ENCODE results near the gene SHD. TPM values are rescaled to one million over a fixed set of nuclear protein-coding genes. Genes with fewer than 3 reads are reported as not detected.

The SHD gene
- total RNA-seq, 1 donor from 2014 or later: not detected

DNA sequence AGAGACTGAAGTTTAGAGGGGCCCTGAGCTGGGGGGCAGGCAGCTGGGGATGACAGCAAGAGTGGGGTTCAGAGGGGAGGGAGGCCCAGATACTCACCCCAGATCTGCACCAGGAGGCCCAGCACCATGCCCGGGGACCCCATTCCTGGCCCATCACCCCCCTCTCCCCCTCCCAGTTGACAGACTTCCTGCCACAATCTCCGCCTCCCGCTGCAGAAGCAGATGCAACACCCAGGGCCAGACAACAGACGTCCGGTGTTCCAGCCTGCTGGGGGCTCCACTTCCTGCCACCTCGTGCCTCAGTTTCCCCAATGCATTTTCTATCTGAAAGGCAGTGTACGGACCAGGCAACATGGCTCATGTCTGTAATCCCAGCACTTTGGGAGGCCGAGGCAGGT is 23.2 kb downstream of the SHD start, which contains the start of gene TMIGD2:
Gene TMIGD2, minus strand, starts transcription at position 147 of the 398 bp plus-strand sequence. Its CDS starts 4 bp downstream, at position 143.
- Mint-ChIP-seq H3K36me3 (ENCODE audit: unreplicated experiment) (no peaks in the 10 kb centered on the region), H3K9me3 (ENCODE audit: unreplicated experiment) (no peaks in the 10 kb centered on the region), H3K27me3 (ENCODE audit: unreplicated experiment) (no peaks in the 10 kb centered on the region), H3K4me3 (ENCODE audit: unreplicated experiment) (no peak within 1 kb of the TSS), H3K27ac (ENCODE audit: unreplicated experiment) (no peak within 1 kb of the TSS), H3K4me1 (ENCODE audit: unreplicated experiment) (peaks cover 10% of the 10 kb centered on the region)
- no peak for DNase-seq (ENCODE audit: extremely low spot score, unreplicated experiment)
- TF ChIP-seq, protein P1, sequence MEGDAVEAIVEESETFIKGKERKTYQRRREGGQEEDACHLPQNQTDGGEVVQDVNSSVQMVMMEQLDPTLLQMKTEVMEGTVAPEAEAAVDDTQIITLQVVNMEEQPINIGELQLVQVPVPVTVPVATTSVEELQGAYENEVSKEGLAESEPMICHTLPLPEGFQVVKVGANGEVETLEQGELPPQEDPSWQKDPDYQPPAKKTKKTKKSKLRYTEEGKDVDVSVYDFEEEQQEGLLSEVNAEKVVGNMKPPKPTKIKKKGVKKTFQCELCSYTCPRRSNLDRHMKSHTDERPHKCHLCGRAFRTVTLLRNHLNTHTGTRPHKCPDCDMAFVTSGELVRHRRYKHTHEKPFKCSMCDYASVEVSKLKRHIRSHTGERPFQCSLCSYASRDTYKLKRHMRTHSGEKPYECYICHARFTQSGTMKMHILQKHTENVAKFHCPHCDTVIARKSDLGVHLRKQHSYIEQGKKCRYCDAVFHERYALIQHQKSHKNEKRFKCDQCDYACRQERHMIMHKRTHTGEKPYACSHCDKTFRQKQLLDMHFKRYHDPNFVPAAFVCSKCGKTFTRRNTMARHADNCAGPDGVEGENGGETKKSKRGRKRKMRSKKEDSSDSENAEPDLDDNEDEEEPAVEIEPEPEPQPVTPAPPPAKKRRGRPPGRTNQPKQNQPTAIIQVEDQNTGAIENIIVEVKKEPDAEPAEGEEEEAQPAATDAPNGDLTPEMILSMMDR (IDR thresholded peaks at IDR 0.05): no peak

DNA sequence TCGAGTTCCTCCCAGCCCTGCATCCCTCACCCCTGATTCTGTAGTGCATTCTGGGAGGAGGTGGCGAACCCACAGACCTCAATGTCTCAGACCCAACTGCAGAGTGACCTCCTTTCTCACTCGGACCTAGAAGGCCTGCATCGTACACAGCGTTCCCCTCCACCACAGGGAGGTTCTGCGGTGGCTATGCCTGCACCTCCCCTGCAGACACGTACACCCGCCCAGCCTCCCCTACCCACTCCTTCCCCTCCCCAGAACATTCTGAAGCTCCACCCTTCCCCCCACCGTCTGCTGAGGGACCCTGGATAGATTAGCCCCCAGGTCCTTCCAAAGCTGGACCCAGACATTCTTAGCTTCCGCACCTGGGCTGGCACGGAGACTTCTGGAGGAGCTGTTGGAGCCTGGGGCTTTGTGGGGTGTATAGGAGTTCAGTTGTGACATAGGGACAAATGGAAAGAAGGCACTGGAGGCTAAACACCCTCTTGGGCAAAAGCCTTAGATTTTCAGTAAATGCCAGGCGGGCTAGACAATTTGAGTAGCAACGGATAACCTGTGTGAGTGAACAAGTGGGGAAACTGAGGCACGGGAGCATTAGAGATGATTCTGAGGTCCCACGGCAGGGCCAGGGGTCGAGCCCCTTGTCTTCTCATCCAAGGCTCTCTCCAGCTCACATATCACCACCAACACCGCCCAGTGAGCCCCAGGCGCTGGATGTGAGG is 24.9 kb downstream of the SHD start:
- Mint-ChIP-seq H3K36me3 (ENCODE audit: unreplicated experiment) (no peaks in the 10 kb centered on the region), H3K4me3 (ENCODE audit: unreplicated experiment) (peak overlapping the region; percentile 55), H3K4me1 (ENCODE audit: unreplicated experiment) (peaks cover 10% of the 10 kb centered on the region), H3K27me3 (ENCODE audit: unreplicated experiment) (no peaks in the 10 kb centered on the region), H3K27ac (ENCODE audit: unreplicated experiment) (no peak overlapping the region), H3K9me3 (ENCODE audit: unreplicated experiment) (no peaks in the 10 kb centered on the region)
- TF ChIP-seq, protein P1 (IDR thresholded peaks at IDR 0.05): no peak
- no peak for DNase-seq (ENCODE audit: extremely low spot score, unreplicated experiment)

DNA sequence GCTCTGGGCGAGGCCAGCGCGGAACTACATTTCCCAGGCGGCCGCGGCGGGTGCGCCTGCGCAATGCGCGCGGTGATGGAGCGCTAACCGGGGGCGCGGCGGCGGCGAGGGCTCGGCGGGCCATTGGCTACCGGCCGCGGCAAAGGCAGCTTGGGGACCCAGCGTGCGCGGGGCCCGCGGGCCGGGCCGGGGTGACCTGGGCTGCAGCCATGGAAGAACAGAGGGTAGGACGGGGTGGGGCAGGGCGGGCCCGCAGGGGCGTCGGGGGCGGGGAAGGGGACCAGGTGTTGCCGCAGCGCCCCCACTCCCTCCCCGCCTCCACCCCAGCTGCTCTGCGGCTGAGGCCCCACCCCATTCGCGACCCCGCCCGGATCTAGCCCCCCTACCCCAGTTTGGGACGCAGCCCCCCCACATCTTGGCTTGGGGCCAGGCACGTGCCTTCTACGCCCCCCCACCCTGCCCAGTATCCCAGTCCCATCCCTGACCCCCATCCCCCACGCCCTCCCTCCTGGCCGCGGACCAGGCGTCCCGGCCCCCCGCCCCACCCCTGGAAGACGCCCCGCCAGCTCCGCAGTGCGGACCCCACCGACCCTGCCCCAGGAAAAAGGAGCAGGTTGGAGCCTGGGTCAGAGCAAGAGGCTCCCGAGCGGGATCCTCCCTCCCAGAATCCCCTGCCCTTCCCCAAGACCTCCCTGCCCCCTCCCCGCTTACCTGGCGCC is 25.6 kb downstream of the SHD start, which contains the start of gene FSD1:
Gene FSD1, plus strand, starts transcription at position 61 of the 719 bp plus-strand sequence. Its CDS starts 149 bp downstream, at position 210.
- no peak within 1 kb of the TSS for H3K27ac Mint-ChIP-seq (ENCODE audit: unreplicated experiment)
- H3K4me3 Mint-ChIP-seq (ENCODE audit: unreplicated experiment): peak within 1 kb of the TSS; percentile 69
- no peaks in the 10 kb centered on the region for H3K36me3 Mint-ChIP-seq (ENCODE audit: unreplicated experiment)
- peak; percentile 92 for DNase-seq (ENCODE audit: extremely low spot score, unreplicated experiment)
- no peaks in the 10 kb centered on the region for H3K27me3 Mint-ChIP-seq (ENCODE audit: unreplicated experiment)
- peaks cover 10% of the 10 kb centered on the region for H3K4me1 Mint-ChIP-seq (ENCODE audit: unreplicated experiment)
- no peaks in the 10 kb centered on the region for H3K9me3 Mint-ChIP-seq (ENCODE audit: unreplicated experiment)
- TF ChIP-seq, protein P1 (IDR thresholded peaks at IDR 0.05): no peak

DNA sequence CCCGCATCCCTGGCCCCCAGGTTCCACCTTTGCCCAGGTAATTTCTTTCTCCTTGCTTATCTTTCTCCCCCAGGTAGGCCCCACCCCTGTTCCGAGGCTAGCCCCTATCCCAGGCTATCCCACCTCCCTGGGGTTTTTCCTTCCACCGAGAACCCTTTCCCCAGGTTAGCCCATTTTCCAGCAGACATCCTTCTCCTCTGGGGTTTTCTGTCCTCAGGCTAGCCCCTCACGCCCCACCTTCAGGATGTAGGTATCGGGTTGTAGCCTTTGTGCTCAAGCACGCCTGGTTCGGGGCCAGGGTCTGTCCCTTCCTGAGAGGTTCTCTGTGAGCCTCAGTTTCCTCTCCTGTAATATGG is 26.2 kb downstream of the SHD start:
- H3K9me3 Mint-ChIP-seq (ENCODE audit: unreplicated experiment): no peaks in the 10 kb centered on the region
- H3K4me1 Mint-ChIP-seq (ENCODE audit: unreplicated experiment): peaks cover 10% of the 10 kb centered on the region
- no peak for DNase-seq (ENCODE audit: extremely low spot score, unreplicated experiment)
- no peak overlapping the region for H3K27ac Mint-ChIP-seq (ENCODE audit: unreplicated experiment)
- peak overlapping the region; percentile 69 for H3K4me3 Mint-ChIP-seq (ENCODE audit: unreplicated experiment)
- H3K27me3 Mint-ChIP-seq (ENCODE audit: unreplicated experiment): no peaks in the 10 kb centered on the region
- TF ChIP-seq, protein P1 (IDR thresholded peaks at IDR 0.05): no peak
- no peaks in the 10 kb centered on the region for H3K36me3 Mint-ChIP-seq (ENCODE audit: unreplicated experiment)

DNA sequence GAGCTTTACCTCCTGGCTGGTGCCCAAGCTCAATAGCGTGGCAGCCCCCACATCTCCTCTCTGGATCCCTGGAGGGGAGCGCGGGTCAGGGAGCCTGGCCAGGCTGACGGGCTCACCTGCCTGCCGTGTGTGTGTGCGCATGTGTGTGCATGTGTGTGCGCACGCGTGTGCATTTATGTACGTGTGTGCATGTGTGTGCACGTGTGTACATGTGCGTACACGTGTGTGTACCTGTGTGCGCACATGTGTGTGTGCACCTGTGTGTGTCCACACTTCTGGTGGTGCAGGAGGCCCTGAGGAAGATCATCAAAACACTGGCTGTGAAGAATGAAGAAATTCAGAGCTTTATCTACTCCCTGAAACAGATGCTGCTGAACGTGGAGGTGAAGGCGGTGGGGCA is 26.6 kb downstream of the SHD start:
- no peaks in the 10 kb centered on the region for H3K9me3 Mint-ChIP-seq (ENCODE audit: unreplicated experiment)
- peak overlapping the region; percentile 69 for H3K4me3 Mint-ChIP-seq (ENCODE audit: unreplicated experiment)
- TF ChIP-seq, protein P1 (IDR thresholded peaks at IDR 0.05): no peak
- DNase-seq (ENCODE audit: extremely low spot score, unreplicated experiment): no peak
- H3K4me1 Mint-ChIP-seq (ENCODE audit: unreplicated experiment): peaks cover 10% of the 10 kb centered on the region
- no peaks in the 10 kb centered on the region for H3K36me3 Mint-ChIP-seq (ENCODE audit: unreplicated experiment)
- H3K27ac Mint-ChIP-seq (ENCODE audit: unreplicated experiment): no peak overlapping the region
- H3K27me3 Mint-ChIP-seq (ENCODE audit: unreplicated experiment): no peaks in the 10 kb centered on the region
